ENCODE results near the gene CDC37L1. TPM values are rescaled to one million over a fixed set of nuclear protein-coding genes. Genes with fewer than 3 reads are reported as not detected.
A peak's percentile ranks its signal among the peaks of the same experiment; 100 is the strongest.
"Not testable (repeated sequence)": the region's sequence is repeated elsewhere in the genome, so short reads cannot be mapped to it uniquely, and the experiment has no call there.

The CDC37L1 gene
- total RNA-seq, 1 donor from 2014 or later: 9.3 TPM

DNA sequence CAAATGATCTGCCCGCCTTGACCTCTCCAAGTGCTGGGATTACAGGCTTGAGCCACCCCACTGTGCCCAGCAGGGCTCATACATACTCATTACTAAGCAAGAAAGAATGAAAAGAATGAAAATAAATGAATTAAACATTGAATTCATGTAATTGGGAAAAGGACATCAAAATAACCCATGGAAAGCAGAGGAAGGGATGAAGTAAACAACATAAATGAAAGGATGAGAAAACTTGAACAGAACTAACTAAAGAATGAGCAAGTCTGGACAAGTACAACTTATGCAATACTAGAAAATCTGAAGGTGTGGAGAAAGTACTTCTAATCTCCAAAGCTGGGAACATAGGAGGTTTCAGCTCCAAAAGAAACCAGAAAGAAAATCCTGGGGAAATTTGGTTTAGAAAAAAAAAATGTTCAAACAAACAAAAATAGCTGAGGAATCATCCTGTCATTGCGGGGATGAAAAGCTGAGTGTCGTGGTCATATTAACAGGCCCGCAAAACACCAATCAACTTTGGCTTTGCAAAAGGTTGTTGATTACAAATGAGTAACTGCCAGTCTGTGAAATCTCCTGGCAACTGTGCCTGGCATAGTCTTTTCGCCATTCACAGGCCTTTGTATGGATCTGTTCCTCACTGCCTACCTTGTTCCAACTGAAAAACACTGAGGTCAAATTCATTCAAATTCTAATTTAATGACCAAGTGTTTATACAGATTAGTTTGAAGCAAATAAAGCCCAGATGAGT, 63.9 kb downstream of the CDC37L1 start:
- peak overlapping the region; percentile 79 for H3K4me3 Mint-ChIP-seq
- peaks cover 28% of the 10 kb centered on the region for H3K4me1 Mint-ChIP-seq
- H3K27me3 Mint-ChIP-seq (ENCODE audit: low read depth): no peaks in the 10 kb centered on the region
- DNase-seq (ENCODE audit: low read depth, low spot score): no peak
- H3K9me3 Mint-ChIP-seq: peaks cover 3% of the 10 kb centered on the region
- TF ChIP-seq, protein P1, sequence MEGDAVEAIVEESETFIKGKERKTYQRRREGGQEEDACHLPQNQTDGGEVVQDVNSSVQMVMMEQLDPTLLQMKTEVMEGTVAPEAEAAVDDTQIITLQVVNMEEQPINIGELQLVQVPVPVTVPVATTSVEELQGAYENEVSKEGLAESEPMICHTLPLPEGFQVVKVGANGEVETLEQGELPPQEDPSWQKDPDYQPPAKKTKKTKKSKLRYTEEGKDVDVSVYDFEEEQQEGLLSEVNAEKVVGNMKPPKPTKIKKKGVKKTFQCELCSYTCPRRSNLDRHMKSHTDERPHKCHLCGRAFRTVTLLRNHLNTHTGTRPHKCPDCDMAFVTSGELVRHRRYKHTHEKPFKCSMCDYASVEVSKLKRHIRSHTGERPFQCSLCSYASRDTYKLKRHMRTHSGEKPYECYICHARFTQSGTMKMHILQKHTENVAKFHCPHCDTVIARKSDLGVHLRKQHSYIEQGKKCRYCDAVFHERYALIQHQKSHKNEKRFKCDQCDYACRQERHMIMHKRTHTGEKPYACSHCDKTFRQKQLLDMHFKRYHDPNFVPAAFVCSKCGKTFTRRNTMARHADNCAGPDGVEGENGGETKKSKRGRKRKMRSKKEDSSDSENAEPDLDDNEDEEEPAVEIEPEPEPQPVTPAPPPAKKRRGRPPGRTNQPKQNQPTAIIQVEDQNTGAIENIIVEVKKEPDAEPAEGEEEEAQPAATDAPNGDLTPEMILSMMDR (conservative IDR thresholded peaks at IDR 0.05): no peak
- H3K27ac Mint-ChIP-seq (ENCODE audit: unreplicated experiment): no peak overlapping the region
- no peaks in the 10 kb centered on the region for H3K36me3 Mint-ChIP-seq (ENCODE audit: low read depth)

DNA sequence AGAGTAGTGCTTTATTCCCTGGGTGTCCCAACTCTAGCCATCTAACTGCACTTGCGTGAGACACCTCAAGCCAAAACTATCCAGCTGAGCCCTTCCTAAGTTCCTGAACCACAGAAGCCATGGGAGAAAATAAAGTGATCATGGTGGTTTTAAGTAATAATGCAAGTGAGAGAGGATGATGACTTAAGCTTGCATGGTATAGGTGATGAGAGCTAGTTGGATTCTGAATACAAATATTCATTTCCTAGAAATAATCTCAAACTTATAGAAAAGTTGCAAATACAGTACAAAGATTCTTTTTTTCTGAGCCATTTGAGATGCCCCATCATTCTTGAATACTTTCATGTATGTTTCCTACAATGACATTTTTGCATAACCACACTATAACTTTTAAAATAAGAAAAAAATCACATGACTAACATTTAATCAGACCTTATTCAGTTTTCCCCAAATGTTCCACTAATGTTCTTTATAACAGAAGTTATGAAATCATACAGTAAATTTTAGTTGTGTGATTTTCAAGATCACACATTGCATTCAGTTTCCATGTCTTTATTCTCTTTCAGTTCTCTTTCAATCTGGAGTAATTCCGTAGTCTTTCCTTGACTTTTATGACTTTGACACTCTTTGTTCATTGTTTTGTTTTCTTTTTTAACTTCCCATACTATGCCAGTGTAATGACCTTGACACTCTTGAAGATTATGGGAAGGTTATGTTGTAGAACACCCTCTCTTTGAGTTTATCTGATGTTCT, 67.1 kb downstream of the CDC37L1 start:
- no peak overlapping the region for H3K4me3 Mint-ChIP-seq
- no peak overlapping the region for H3K27ac Mint-ChIP-seq (ENCODE audit: unreplicated experiment)
- H3K27me3 Mint-ChIP-seq (ENCODE audit: low read depth): no peaks in the 10 kb centered on the region
- H3K36me3 Mint-ChIP-seq (ENCODE audit: low read depth): no peaks in the 10 kb centered on the region
- peaks cover 3% of the 10 kb centered on the region for H3K9me3 Mint-ChIP-seq
- DNase-seq (ENCODE audit: low read depth, low spot score): no peak
- TF ChIP-seq, protein P1 (conservative IDR thresholded peaks at IDR 0.05): no peak
- peaks cover 11% of the 10 kb centered on the region for H3K4me1 Mint-ChIP-seq

DNA sequence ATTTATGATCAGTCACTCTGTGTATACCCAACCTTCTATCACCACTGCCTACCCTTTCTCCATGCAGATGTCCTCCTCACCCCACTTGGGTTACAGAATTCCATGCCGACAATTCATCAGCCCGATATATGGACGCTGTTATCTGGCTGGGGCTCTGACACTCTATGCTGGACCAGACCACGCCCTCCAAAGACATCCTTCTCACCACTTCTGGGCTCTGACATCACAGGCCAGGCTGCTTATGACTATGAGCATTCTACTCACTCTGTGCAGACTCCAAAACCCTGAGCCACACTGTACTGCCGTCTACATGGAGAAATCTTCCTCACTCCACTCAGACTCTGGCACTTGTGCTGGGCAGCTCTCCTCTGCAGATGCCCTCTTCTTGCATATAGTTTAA, 69.2 kb downstream of the CDC37L1 start:
- no peak for DNase-seq (ENCODE audit: low read depth, low spot score)
- Mint-ChIP-seq H3K27ac (ENCODE audit: unreplicated experiment) (no peak overlapping the region), H3K27me3 (ENCODE audit: low read depth) (no peaks in the 10 kb centered on the region), H3K36me3 (ENCODE audit: low read depth) (no peaks in the 10 kb centered on the region), H3K4me3 (no peak overlapping the region), H3K9me3 (peaks cover 3% of the 10 kb centered on the region), H3K4me1 (no peaks in the 10 kb centered on the region)
- TF ChIP-seq, protein P1 (conservative IDR thresholded peaks at IDR 0.05): no peak

DNA sequence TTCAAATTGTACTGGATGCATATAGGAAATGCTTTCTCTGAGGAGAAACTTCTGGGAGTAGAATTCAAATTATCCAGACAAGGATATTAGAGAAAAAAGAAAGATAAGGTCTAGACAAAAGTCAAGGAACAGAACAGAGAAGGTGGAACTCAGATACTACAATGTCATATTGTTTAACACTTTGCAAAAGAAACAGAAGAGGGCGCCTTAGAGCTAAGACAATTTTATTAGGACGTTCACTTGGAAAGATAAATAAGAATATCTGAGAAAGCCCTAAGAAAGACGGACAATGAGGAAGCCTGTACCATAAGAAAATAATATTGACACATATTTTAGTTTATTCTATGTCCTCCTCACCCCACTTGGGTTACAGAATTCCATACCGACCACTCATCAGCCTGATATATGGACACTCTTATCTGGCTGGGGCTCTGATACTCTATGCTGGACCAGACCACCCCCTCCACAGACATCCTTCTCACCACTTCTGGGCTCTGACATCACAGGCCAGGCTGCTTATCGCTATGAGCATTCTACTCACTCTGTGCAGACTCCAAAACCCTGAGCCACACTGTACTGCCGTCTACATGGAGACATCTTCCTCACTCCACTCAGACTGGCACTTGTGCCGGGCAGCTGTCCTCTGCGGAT, 70.8 kb downstream of the CDC37L1 start:
- H3K27ac Mint-ChIP-seq (ENCODE audit: unreplicated experiment): no peak overlapping the region

DNA sequence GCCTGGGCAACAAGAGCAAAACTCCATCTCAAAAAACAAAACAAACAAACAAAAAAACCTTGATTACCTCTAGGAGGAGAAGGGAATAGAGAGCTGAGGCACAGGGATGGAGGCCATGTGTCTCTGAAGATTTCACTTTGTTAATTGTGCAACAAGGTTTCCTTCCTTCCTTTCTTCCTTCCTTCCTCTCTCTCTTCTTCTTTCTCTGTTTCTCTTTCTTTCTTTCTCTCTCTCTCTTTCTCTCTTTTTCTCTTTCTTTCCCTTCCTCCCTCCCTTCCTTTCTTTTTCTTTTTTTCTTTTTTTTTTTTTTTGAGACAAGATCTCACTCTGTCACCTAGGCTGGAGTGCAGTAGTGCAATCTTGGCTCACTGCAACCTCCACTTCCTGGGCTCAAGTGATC, 75.2 kb downstream of the CDC37L1 start:
- H3K4me1 Mint-ChIP-seq: peaks cover 13% of the 10 kb centered on the region
- H3K27ac Mint-ChIP-seq (ENCODE audit: unreplicated experiment); H3K36me3 Mint-ChIP-seq (ENCODE audit: low read depth); H3K9me3 Mint-ChIP-seq; H3K4me3 Mint-ChIP-seq; DNase-seq (ENCODE audit: low read depth, low spot score); H3K27me3 Mint-ChIP-seq (ENCODE audit: low read depth): not testable (repeated sequence)

More for the DNA sequence above, 70.8 kb downstream of the CDC37L1 start:
- Mint-ChIP-seq H3K4me1 (peaks cover 1% of the 10 kb centered on the region), H3K36me3 (ENCODE audit: low read depth) (no peaks in the 10 kb centered on the region), H3K27me3 (ENCODE audit: low read depth) (no peaks in the 10 kb centered on the region), H3K9me3 (no peaks in the 10 kb centered on the region), H3K4me3 (no peak overlapping the region)
- DNase-seq (ENCODE audit: low read depth, low spot score): no peak
- TF ChIP-seq, protein P1 (conservative IDR thresholded peaks at IDR 0.05): peak; percentile 72

Measured in neural crest cell (in vitro differentiated cells).